ENCODE data around the gene SLC25A45.

- TF ChIP-seq ZFX (IDR thresholded peaks at IDR 0.05; ENCODE audit: borderline replicate concordance) (no peak), CTCF (IDR thresholded peaks at IDR 0.05) (no peak)
These were observed 38.7 kb upstream of the SLC25A45 start for GRCh38 chr11:65420979-65421793.

All from 22Rv1 (cell line).